Measurements from ENCODE around the gene TMPRSS5. TPM values are rescaled to one million over a fixed set of nuclear protein-coding genes. Genes with fewer than 3 reads are reported as not detected.

Gene TMPRSS5
- under 1 TPM; 0.43 to 1.00 TPM for total RNA-seq

DNA sequence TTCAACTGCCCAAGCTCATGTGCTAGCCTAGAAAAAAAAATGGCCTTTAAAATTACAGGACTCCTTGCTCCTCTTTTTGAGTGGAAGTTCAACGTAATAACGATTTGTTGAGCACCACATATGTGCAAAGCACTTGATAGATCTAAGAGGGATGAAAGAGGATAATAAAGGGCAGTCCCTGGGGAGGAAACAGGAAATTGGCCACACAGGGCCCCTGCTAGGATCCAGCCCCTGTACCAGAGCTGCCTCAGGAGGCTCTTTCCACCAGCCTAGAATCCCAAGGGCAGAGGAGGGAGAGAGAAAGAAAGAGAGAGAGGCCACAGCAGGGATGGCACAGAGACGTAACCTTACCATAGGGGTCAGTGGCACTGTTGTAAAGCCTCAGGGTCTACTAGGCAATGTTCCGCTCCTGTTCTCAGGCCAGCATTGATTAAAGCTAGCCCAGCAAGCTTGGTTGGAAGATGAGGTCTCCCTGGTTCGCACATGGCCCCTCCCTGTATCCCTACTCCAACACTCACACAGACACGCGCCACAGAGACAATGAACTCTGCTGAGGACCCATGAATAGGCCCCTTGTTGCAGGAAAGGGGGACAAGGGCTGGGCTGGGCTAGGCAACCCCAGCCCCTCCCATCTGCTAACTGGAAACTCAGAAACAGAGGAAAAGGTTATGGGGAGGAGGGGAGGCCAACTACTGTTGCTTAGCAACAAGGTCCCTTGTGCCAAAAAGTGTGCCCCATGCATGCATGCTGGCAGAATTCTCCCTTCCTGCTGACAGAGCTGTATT is at the start of gene TMPRSS5:
Gene TMPRSS5, minus strand, starts transcription at position 438 of the 785 bp plus-strand sequence. Its CDS starts 84 bp downstream, at position 354.
- H3K9me3 Mint-ChIP-seq, result peaks cover 12% of the 10 kb centered on the region
- H3K4me1 Mint-ChIP-seq, result no peaks in the 10 kb centered on the region

DNA sequence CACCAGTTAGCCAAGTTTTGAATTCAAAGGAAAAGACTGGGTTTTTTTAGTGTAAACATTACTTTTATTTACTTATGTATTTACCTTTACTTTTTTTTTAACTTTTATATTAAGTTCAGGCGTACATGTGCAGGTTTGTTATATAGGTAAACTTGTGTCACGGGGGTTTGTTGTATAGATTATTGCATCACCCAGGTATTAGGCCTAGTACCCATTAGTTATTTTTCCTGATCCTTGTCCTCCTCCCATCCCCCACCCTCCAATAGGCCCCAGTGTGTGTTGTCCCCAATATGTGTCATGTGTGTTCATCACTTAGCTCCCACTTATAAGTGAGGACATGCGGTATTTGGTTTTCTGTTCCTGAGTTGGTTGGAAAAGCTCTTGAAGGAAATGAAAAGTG is 46.8 kb upstream of the TMPRSS5 start:
- POLR2A ChIA-PET, result no interaction called here

More for the DNA sequence above, at the start of gene TMPRSS5:
- H3K27ac Mint-ChIP-seq, result no peak within 1 kb of the TSS
- H3K36me3 Mint-ChIP-seq, result peaks cover 5% of the 10 kb centered on the region
- ATAC-seq (ENCODE audit: low read depth) (no peak), DNase-seq (no peak)
- H3K4me3 Mint-ChIP-seq, result no peak within 1 kb of the TSS
- H3K27me3 Mint-ChIP-seq, result peaks cover 1% of the 10 kb centered on the region
- POLR2A ChIA-PET, result no interaction called here

DNA sequence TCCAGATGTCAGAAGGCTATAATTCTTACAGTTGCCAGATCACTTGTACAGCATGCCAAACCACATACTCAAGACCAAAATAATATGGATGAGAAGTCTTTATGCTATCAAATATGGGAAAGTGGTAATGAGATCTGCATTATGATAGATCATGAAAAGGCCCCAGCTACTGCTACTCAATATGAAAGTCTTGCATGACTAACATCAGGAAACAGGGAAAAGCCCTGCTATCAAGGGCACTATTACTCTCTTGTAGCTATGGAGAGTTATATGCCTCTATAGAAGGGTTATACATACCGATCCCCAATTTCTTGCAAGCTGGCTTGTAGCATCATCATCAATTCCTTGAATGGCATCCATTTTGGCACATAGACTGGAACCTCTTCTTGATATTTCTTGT is 30.2 kb upstream of the TMPRSS5 start:
- POLR2A ChIA-PET, result no interaction called here
- no peak for DNase-seq
- Mint-ChIP-seq H3K4me1 (no peaks in the 10 kb centered on the region), H3K9me3 (no peaks in the 10 kb centered on the region), H3K36me3 (peaks cover 39% of the 10 kb centered on the region), H3K27ac (no peak overlapping the region), H3K4me3 (no peak overlapping the region), H3K27me3 (no peaks in the 10 kb centered on the region)
- no peak for ATAC-seq (ENCODE audit: low read depth)

More for the DNA sequence above, 46.8 kb upstream of the TMPRSS5 start:
- Mint-ChIP-seq H3K36me3 (peaks cover 20% of the 10 kb centered on the region), H3K4me3 (no peak overlapping the region), H3K27ac (no peak overlapping the region), H3K4me1 (no peaks in the 10 kb centered on the region), H3K27me3 (no peaks in the 10 kb centered on the region), H3K9me3 (no peaks in the 10 kb centered on the region)
- ATAC-seq (ENCODE audit: low read depth) (no peak), DNase-seq (no peak)

DNA sequence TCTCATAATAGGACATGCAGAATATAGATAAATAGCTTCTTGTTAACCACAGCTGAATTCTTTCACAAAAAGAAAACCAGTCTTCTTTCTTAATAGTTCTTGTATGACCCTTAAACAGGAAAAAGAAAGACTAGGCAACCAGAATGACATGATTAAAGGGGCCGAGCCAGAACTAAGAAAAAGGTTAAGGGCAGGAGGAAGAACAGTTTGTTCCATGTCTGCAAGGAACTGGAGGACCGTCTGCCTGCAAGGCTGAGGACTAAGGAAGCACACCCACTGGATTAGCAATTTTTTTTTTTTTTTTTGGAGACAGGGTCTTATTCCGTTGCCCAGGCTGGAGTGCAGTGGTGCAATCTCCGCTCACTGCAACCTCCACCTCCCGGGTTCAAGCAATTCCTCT is 26.0 kb upstream of the TMPRSS5 start:
- Mint-ChIP-seq H3K36me3 (peaks cover 20% of the 10 kb centered on the region), H3K4me1 (no peaks in the 10 kb centered on the region), H3K9me3 (no peaks in the 10 kb centered on the region), H3K27ac (no peak overlapping the region), H3K4me3 (no peak overlapping the region), H3K27me3 (no peaks in the 10 kb centered on the region)
- no peak for ATAC-seq (ENCODE audit: low read depth)
- POLR2A ChIA-PET, result no interaction called here
- DNase-seq, result no peak

DNA sequence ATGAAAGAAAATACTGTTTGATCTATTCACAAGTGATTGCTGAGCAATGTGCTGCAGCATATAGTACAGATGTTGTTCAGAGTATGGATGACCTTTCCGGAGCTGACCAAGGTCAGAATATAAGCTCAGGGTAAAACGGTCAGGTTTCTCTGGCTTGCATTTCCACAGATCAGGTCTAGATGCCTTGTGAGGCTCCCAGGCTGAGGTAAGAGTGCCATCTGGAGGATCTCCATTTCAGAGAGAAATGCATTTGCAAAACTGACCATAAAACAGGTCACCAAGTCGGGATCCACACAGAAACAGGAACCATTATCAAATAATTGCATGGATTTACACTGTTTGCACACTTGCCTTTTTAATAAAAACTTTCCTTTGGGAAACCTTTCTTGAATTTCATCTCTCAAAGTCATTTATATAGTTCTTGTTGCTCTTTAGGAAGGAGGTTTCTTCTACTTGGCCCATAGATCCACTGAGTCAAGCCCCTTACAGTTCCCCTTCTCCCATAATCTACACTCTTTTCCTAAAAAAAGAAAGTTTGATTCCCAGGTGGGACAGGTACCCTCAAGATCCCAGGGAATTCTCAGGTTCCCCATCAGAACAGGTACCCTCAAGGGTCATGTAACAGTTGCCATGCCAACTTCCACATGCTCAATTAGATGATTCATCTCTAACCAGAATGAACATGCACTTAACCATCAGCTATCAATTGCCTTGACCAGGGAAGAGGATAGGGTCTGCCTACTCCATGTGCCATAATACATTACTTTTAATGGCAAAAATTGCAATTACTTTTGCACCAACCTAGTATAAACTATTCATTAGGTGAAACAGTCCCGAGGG is 25.0 kb upstream of the TMPRSS5 start:
- H3K4me3 Mint-ChIP-seq, result no peak overlapping the region
- H3K27ac Mint-ChIP-seq, result no peak overlapping the region
- no peaks in the 10 kb centered on the region for H3K27me3 Mint-ChIP-seq

DNA sequence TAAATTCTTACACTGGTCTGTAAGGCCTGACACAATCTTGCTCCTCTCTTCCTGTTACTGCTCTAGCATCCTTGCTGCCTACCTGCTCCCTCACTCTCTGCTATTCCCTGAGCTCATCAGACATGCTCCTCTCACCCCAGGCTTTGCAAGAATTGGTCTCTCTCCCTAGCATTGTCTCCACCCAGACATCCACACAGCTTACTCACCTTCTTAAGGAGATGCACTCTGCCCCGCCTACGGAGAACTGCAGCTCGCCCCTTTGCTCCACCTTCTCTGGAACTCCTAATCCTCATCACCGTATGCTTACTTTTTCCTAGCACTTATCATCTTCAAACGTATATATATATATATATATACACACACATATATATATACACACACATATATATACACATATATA is 23.3 kb upstream of the TMPRSS5 start:
- POLR2A ChIA-PET, result no interaction called here
- Mint-ChIP-seq H3K4me1 (no peaks in the 10 kb centered on the region), H3K4me3 (no peak overlapping the region), H3K9me3 (no peaks in the 10 kb centered on the region), H3K27ac (no peak overlapping the region), H3K27me3 (no peaks in the 10 kb centered on the region), H3K36me3 (peaks cover 12% of the 10 kb centered on the region)
- DNase-seq (no peak), ATAC-seq (ENCODE audit: low read depth) (no peak)

More for the DNA sequence above, 25.0 kb upstream of the TMPRSS5 start:
- Mint-ChIP-seq H3K4me1 (no peaks in the 10 kb centered on the region), H3K36me3 (peaks cover 16% of the 10 kb centered on the region), H3K9me3 (no peaks in the 10 kb centered on the region)
- ATAC-seq (ENCODE audit: low read depth) (no peak), DNase-seq (no peak)
- POLR2A ChIA-PET, result no interaction called here

DNA sequence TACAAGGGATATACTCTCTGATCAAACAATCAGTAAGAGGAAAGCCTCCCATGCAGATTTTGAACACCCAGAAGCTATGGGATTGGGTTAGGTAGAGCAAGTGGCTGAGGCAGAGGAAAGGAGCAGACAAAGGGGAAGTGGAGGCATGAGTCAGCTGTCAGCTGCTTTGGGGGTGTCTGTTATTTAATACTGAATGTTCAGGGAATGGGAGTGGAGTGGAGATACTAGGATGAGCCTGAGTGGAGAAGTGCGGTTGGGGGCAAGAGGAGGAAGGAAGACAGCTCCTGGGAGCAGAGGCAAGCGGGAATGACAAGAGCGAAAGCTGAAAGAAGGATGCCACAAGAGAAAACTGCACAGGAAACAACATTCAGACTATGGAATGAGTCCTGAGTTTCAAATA is 22.7 kb upstream of the TMPRSS5 start:
- no peak for DNase-seq
- Mint-ChIP-seq H3K4me1 (no peaks in the 10 kb centered on the region), H3K27ac (no peak overlapping the region), H3K27me3 (no peaks in the 10 kb centered on the region), H3K9me3 (no peaks in the 10 kb centered on the region), H3K4me3 (no peak overlapping the region), H3K36me3 (peaks cover 10% of the 10 kb centered on the region)
- no peak for ATAC-seq (ENCODE audit: low read depth)
- POLR2A ChIA-PET, result no interaction called here

DNA sequence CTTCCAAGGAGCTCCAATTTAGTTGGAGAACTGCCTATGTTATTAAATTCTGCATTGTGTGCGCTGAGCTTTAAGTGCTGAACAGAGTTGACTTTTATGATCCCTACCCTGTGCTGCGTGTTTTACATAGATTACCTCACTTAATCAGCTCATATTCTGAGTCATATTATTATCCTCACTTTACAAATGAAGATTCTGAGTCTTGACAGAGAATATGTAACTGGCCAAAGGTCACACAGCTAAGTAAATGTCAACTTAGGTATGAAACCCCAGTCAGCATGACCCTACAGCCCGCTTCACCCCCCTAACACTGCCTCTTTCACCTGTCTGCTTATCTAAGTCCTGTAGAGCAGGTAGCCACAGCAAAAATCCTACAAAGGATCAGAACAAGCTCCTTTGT is 19.8 kb upstream of the TMPRSS5 start:
- no peaks in the 10 kb centered on the region for H3K36me3 Mint-ChIP-seq
- POLR2A ChIA-PET, result no interaction called here
- no peak overlapping the region for H3K27ac Mint-ChIP-seq
- no peak for DNase-seq
- H3K27me3 Mint-ChIP-seq, result no peaks in the 10 kb centered on the region
- no peaks in the 10 kb centered on the region for H3K4me1 Mint-ChIP-seq
- H3K9me3 Mint-ChIP-seq, result no peaks in the 10 kb centered on the region
- ATAC-seq (ENCODE audit: low read depth), result no peak
- no peak overlapping the region for H3K4me3 Mint-ChIP-seq

DNA sequence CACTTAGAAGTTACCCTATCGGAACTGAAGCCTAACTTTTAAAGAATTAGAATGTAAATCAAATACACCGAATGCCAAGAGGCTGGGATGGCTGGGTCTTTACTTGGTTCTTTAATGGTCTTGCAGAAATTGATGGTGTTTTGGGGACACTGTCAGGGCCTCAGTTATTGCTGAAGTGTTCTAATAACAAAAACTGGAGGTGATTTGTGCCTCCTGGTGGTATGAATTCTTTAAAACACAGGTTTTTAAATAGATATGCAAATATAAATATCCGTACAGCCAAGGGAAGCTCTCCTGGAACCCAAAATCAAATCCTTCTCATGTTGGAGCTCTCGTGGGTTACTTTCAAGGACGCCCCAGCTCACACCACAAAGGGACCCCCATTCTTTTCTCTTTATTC is 19.3 kb upstream of the TMPRSS5 start:
- Mint-ChIP-seq H3K4me1 (no peaks in the 10 kb centered on the region), H3K9me3 (no peaks in the 10 kb centered on the region), H3K4me3 (no peak overlapping the region), H3K27me3 (no peaks in the 10 kb centered on the region), H3K27ac (no peak overlapping the region), H3K36me3 (no peaks in the 10 kb centered on the region)
- POLR2A ChIA-PET, result no interaction called here
- ATAC-seq (ENCODE audit: low read depth) (no peak), DNase-seq (no peak)

DNA sequence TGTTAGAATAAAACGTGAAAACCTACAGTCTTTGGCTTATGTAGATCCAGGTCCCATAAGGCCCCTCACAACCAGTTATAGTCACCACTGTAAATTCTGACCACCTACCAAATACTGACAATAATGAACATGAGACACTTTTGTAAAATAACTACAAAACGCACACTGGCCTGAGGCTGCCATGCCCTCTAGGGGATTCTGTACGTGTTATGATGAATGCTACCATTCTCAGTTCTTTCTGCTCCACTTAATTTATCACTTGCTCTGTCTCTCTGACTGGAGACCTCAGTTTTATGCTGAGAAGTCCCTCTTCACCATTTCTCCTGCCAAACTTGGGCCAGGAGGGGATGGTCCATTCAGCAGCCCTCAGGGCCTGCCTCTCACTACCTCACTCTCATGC is 18.7 kb upstream of the TMPRSS5 start:
- DNase-seq (no peak), ATAC-seq (ENCODE audit: low read depth) (no peak)
- POLR2A ChIA-PET, result no interaction called here
- Mint-ChIP-seq H3K27ac (no peak overlapping the region), H3K4me3 (no peak overlapping the region), H3K27me3 (no peaks in the 10 kb centered on the region), H3K4me1 (no peaks in the 10 kb centered on the region), H3K36me3 (no peaks in the 10 kb centered on the region), H3K9me3 (no peaks in the 10 kb centered on the region)

DNA sequence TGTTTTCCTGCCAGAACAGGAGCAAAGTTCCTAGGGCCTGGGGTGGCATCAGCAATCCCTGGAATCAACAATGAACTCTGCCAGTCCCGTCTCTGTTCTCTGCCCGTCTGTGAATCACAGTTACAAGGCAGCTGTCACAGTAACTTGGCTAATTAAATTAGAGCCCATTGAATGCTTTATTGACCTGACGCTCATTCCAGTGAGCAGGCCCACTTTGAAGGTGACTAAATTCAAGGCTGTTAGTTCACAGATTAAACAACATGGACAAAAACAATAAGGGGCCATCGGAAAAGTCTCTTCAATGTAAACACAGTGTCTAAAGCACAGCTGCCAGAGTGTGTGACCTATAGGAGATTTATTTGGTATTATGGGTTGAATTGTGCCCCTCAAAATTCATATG is 17.7 kb upstream of the TMPRSS5 start:
- POLR2A ChIA-PET, result no interaction called here
- H3K27me3 Mint-ChIP-seq, result no peaks in the 10 kb centered on the region
- H3K4me3 Mint-ChIP-seq, result no peak overlapping the region
- no peaks in the 10 kb centered on the region for H3K4me1 Mint-ChIP-seq
- peaks cover 3% of the 10 kb centered on the region for H3K36me3 Mint-ChIP-seq
- ATAC-seq (ENCODE audit: low read depth) (no peak), DNase-seq (no peak)
- H3K27ac Mint-ChIP-seq, result no peak overlapping the region
- H3K9me3 Mint-ChIP-seq, result no peaks in the 10 kb centered on the region

DNA sequence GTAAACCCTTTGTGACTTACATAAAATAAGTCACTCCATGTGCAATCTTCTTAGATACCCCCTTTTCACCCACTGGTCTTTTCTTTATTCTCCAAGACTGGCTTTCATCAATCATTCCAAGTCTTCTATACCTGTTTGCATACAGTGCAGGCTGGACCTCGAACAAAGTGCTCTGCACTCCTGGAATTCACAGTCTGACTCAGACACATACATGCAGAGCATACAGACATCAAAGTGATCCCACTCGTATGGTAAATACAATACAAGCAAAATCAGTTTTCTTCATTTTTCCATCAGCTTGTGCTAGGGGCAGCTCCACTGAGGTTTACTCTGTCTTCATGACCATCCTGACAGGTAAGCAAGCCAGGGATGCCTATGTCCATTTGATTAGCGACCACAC is 16.8 kb upstream of the TMPRSS5 start:
- no peak for DNase-seq
- POLR2A ChIA-PET, result no interaction called here
- Mint-ChIP-seq H3K4me3 (no peak overlapping the region), H3K4me1 (no peaks in the 10 kb centered on the region), H3K36me3 (peaks cover 3% of the 10 kb centered on the region), H3K27me3 (no peaks in the 10 kb centered on the region), H3K27ac (no peak overlapping the region), H3K9me3 (no peaks in the 10 kb centered on the region)
- ATAC-seq (ENCODE audit: low read depth), result no peak

DNA sequence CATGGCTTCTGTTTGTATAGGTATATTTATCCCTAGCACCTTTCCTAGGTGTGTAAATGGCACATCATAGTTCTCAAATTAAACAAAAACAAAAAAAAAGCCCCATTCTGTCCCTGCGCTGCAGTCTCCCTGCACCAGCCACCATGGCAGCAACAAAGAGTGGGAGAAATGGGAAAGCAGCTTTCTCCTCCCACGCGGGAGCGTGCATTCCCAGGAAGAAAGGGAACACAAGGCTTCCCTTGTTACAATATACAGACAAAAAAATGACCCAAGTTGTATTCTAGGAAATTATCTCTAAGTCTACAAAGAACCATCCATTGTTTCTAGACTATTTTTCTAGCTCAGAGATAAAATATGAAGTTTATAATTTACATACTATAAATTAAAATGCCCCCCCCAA is 16.1 kb upstream of the TMPRSS5 start:
- DNase-seq (no peak), ATAC-seq (ENCODE audit: low read depth) (no peak)
- no peak overlapping the region for H3K4me3 Mint-ChIP-seq
- no peaks in the 10 kb centered on the region for H3K27me3 Mint-ChIP-seq
- H3K9me3 Mint-ChIP-seq, result no peaks in the 10 kb centered on the region
- H3K36me3 Mint-ChIP-seq, result peaks cover 3% of the 10 kb centered on the region
- H3K4me1 Mint-ChIP-seq, result no peaks in the 10 kb centered on the region
- POLR2A ChIA-PET, result no interaction called here
- H3K27ac Mint-ChIP-seq, result no peak overlapping the region

DNA sequence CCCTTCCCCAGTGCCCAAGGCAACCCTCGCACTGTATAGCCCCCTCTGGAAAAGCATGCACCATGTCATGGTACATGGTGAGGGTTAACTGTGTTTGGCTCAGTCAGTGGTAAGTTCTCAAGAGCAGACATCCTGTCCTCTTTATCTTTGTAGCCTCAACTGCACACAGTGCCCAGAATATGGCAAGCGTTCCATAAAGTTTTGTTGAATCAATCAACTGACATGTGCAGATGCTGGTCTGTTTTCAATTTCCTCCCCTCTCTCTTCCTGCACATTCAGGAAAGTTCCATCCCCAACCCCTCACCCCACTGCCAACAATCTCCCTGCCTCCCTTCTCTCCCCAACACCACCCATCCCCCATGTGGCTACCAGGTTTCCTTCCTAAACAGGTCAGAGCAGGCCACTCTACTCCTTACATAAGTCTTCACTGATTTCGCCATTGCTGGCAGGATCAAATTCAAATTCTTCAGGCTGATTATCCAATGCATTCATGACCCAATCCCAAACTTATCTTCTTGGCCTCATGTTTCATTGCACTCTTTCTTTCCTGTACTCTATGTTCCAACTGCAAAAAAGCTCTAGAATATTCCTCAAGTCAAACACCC is 15.5 kb upstream of the TMPRSS5 start:
- H3K27ac Mint-ChIP-seq, result no peak overlapping the region
- peaks cover 3% of the 10 kb centered on the region for H3K36me3 Mint-ChIP-seq
- no peak overlapping the region for H3K4me3 Mint-ChIP-seq
- H3K27me3 Mint-ChIP-seq, result no peaks in the 10 kb centered on the region
- no peak for ATAC-seq (ENCODE audit: low read depth)
- POLR2A ChIA-PET, result no interaction called here
- DNase-seq, result no peak
- no peaks in the 10 kb centered on the region for H3K4me1 Mint-ChIP-seq
- H3K9me3 Mint-ChIP-seq, result no peaks in the 10 kb centered on the region
